Measurements from ENCODE around the gene TULP1.

TULP1 gene

GRCh38 chr6:35470663-35471120, 42.0 kb downstream of the TULP1 start:
- no peak for DNase-seq (ENCODE audit: low spot score)
- TF ChIP-seq CTCF (IDR thresholded peaks at IDR 0.05; ENCODE audit: extremely low read depth, insufficient read depth, missing control alignments): no peak
- in situ Hi-C loops (cut with MboI; ENCODE audit: low pct_unique_long_range_greater_than_20kb, low sequenced_read_pairs, unreplicated experiment): no loop called here

- TF ChIP-seq CTCF (IDR thresholded peaks at IDR 0.05; ENCODE audit: extremely low read depth, insufficient read depth, missing control alignments): no peak
- DNase-seq (ENCODE audit: low spot score): no peak
- in situ Hi-C loops (cut with MboI; ENCODE audit: low pct_unique_long_range_greater_than_20kb, low sequenced_read_pairs, unreplicated experiment): no loop called here
Observed at GRCh38 chr6:35469751-35470662, 42.7 kb downstream of the TULP1 start.

GRCh38 chr6:35468980-35469750, 43.5 kb downstream of the TULP1 start:
- TF ChIP-seq CTCF (IDR thresholded peaks at IDR 0.05; ENCODE audit: extremely low read depth, insufficient read depth, missing control alignments): no peak
- in situ Hi-C loops (cut with MboI; ENCODE audit: low pct_unique_long_range_greater_than_20kb, low sequenced_read_pairs, unreplicated experiment): no loop called here
- DNase-seq (ENCODE audit: low spot score): no peak

DNA sequence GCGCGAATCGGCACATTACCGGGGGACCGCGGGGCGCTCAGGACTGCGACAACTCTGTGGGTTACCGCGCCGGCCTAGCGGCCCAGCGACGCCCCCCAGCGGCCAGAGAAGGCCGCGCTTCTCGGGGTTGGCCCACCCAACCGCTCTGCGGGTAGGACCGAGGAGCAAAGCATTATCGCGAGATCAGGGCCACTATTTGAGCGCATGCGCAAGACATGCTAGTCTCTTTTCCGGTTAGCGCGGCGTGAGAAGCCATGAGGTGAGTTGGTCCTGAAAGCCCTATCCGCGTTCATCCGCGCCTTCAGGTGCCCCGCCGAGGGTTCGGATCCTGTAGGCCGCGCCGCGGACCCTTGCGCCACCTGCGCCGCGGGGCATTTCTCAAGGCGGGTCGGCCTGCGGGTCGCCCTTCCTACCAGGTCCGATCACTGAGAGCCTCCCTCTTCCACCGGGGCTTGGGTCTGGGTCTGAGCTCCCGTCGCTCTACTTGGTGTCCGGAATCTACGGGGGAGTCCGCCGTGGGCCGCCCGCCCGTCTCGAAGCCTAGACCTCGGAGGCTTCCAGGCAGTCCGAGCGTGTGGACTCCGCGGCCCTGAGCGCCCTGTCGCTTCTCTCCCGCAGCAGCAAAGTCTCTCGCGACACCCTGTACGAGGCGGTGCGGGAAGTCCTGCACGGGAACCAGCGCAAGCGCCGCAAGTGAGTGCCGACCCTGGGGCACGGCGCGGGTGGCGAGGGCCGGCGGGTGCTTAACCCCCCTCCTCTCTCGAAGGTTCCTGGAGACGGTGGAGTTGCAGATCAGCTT, 44.3 kb downstream of the TULP1 start, which contains the start of gene RPL10A:
Gene RPL10A, plus strand, starts transcription at position 221 of the 799 bp plus-strand sequence. Its CDS starts 34 bp downstream, at position 255.
- DNase-seq (ENCODE audit: low spot score): peak; percentile 97
- in situ Hi-C loops (cut with MboI; ENCODE audit: low pct_unique_long_range_greater_than_20kb, low sequenced_read_pairs, unreplicated experiment): no loop called here
- TF ChIP-seq CTCF (IDR thresholded peaks at IDR 0.05; ENCODE audit: extremely low read depth, insufficient read depth, missing control alignments): peak; percentile 97

DNA sequence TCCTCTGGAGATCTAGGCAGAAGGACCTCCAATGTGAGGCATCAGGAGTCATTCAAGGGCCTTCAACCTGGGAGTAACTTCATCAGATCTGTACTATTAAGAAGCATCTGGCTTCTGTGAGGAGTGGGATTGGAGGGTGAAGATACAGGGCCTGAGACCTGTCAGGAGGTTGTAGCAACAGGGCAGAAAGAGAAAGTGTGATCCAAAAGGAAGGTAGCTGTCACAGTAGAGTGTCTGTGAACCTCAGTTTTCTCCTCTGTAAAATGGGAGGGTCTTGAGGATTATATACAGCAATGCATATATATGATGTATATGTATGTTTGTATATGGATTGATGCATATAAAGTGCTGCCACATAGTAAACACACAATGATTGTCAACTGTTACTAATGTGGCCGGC, 47.0 kb downstream of the TULP1 start:
- no peak for DNase-seq (ENCODE audit: low spot score)
- in situ Hi-C loops (cut with MboI; ENCODE audit: low pct_unique_long_range_greater_than_20kb, low sequenced_read_pairs, unreplicated experiment): no loop called here
- no peak for TF ChIP-seq CTCF (IDR thresholded peaks at IDR 0.05; ENCODE audit: extremely low read depth, insufficient read depth, missing control alignments)

- in situ Hi-C loops (cut with MboI; ENCODE audit: low pct_unique_long_range_greater_than_20kb, low sequenced_read_pairs, unreplicated experiment): no loop called here
- no peak for TF ChIP-seq CTCF (IDR thresholded peaks at IDR 0.05; ENCODE audit: extremely low read depth, insufficient read depth, missing control alignments)
- no peak for DNase-seq (ENCODE audit: low spot score)
Observed at GRCh38 chr6:35463292-35463691, 49.4 kb downstream of the TULP1 start.

All from GM13977 (cell line).